NCI-H1048 (cell line): ENCODE measurements around the gene NMB.
"Not testable (repeated sequence)": the region's sequence is repeated elsewhere in the genome, so short reads cannot be mapped to it uniquely, and the experiment has no call there.

ENCODE experiments used
- DNase-seq: peaks from one replicate; lab custom pipeline; 2025; lab: John Stamatoyannopoulos, UW

NMB gene

GRCh38 chr15:84658080-84658787 is at the start of gene NMB:
TSS of gene NMB (minus strand) at chr15:84658199. CDS start at chr15:84658152, 47 bp downstream.
- DNase-seq = peak; percentile 42

- no peak for DNase-seq
These were observed 45.8 kb upstream of the NMB start for GRCh38 chr15:84703808-84704207.

GRCh38 chr15:84702961-84703482 is 45.0 kb upstream of the NMB start:
- DNase-seq = no peak

- DNase-seq = no peak
These were observed 41.7 kb upstream of the NMB start for GRCh38 chr15:84699538-84700191.

GRCh38 chr15:84697236-84697990 is 39.4 kb upstream of the NMB start:
- no peak for DNase-seq

- no peak for DNase-seq
These were observed 38.8 kb upstream of the NMB start for GRCh38 chr15:84696757-84697156.

GRCh38 chr15:84690342-84690741 is 32.3 kb upstream of the NMB start:
- DNase-seq = no peak

GRCh38 chr15:84689858-84690257 is 31.9 kb upstream of the NMB start:
- no peak for DNase-seq

GRCh38 chr15:84686446-84686845 is 28.4 kb upstream of the NMB start:
- not testable (repeated sequence) for DNase-seq

- no peak for DNase-seq
These were observed 27.3 kb upstream of the NMB start for GRCh38 chr15:84685304-84685703.

- no peak for DNase-seq
These were observed 26.1 kb upstream of the NMB start for GRCh38 chr15:84684092-84684491.

GRCh38 chr15:84681831-84682230 is 23.8 kb upstream of the NMB start:
- DNase-seq = no peak

GRCh38 chr15:84671211-84671610 is 13.2 kb upstream of the NMB start:
- no peak for DNase-seq

- no peak for DNase-seq
These were observed 11.7 kb upstream of the NMB start for GRCh38 chr15:84669726-84670125.

- DNase-seq = no peak
These were observed 10.4 kb upstream of the NMB start for GRCh38 chr15:84668221-84668982.

- no peak for DNase-seq
These were observed 8.4 kb upstream of the NMB start for GRCh38 chr15:84666373-84666772.

GRCh38 chr15:84661001-84661400 is 3.0 kb upstream of the NMB start:
- no peak for DNase-seq

GRCh38 chr15:84659904-84660781 is 2.1 kb upstream of the NMB start:
- no peak for DNase-seq

GRCh38 chr15:84658788-84659411 is 901 bp upstream of the NMB start:
- no peak for DNase-seq

- DNase-seq = no peak
These were observed 285 bp downstream of the NMB start for GRCh38 chr15:84657748-84658079.

GRCh38 chr15:84656972-84657371 is 1.0 kb downstream of the NMB start:
- DNase-seq = no peak
